HG03095 (cell line): Measurements from ENCODE around the gene HDAC9.
"Not testable (repeated sequence)": the region's sequence is repeated elsewhere in the genome, so short reads cannot be mapped to it uniquely, and the experiment has no call there.

ENCODE experiments used
- ATAC-seq: cut with Tn5 transposase; IDR thresholded peaks from one replicate; pipeline ENCODE4 v1.9.1; 2021; ENCODE audit warnings: moderate library complexity; ENCODE audit not compliant: unreplicated experiment

HDAC9 gene

GRCh38 chr7:18936265-18936664 is 440.7 kb downstream of the HDAC9 start:
- no peak for ATAC-seq

DNA sequence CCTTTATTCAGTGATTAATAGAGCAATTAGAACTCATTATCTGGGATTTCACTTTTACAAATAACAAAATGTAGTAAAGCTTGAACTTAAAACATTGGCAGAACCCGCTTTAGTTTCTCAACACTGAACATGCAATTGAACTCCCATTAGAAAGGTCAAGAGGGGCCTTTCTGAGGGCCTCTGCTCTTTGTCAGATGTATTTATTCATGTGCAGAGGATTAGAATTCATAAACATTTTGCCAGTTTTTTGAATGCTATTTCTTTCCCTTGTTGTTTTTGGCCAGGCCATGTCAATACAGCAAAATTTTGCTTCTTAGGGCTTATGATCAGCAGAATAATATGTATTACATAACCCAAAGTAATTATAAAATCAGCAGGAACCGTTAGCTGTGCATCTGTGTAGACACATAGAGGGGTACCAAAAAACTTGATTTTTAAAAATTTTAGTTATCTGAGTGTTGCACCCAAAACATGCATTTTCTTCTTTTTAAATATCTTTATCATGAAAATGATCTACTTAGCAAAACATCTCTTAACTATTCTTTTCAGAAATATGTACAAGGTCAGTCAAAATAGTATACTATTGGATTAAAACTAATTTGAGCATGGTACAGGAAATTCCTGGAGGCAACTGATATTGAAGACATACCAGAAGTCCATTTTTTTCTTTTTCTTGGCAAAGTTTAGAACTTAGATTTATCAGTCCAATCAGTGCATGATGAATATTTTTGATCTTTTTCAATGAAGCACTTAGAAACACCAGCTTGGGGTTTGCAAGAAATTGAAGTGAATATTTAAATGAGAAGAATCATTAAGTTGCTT is 444.4 kb downstream of the HDAC9 start:
- no peak for ATAC-seq

DNA sequence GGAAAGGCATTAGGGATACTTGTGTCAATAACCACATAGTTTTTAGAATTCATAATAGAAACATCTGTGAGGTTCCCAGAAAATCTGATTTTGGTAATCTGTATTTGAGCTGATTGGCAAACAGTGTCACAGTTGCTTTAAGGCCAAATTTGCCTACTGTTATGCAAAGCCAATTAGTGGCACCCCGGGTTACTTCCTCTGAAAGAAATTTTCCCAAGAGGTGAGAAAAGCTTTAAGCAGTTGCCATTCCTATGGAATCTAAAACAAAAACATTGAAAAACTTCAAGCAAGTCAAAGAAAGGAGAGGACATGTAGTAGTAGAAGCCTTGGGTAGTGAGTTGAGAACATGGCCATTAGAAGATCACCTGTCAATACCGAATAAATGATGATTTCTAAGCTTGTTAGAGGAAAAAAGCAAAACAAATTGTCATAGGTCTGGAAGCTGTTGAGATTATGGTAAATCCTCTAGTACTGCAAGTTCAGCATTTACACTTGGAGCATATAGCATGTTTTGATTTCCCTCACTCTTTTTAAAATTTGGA is 445.1 kb downstream of the HDAC9 start:
- no peak for ATAC-seq

- ATAC-seq: no peak
Observed at GRCh38 chr7:18941207-18941606, 445.7 kb downstream of the HDAC9 start.

GRCh38 chr7:18948521-18948920 is 453.0 kb downstream of the HDAC9 start:
- no peak for ATAC-seq

DNA sequence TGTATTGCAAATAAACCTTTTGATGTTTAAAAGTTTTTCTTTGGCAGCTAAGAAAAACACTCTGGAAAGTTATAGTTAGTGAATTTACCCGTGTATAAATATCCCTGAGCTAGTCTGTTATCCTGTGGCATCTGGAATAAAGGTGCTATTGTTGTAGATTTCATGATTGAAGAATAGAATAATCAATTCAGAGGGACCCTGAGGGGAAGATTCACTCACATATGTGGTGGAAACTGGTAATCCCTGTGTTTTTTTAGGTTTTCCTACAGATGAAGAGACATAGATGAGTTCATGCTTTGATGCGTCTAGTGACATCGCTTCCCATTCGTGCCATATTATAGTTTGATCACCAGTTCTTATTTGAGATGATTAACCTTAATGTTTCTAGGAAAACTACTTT is 457.3 kb downstream of the HDAC9 start:
- ATAC-seq: no peak

DNA sequence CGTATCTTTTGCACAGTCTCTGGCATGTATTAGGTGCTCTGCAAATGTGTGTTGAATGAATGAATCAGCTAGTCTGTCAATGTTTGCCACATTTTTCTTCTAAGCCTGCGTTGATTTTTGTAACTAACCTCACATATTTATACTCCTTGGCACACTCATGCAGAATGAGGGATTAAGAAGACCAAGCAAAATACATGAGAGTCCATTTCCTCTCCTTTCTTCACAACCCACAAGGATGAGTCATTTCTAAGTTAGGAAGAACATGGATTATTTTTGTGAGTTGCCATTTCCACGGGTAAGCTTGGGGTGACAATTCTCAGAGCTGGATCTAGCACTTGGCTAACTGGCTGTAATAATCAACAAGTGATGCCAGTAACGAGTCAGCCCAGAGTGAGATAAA is 463.1 kb downstream of the HDAC9 start:
- ATAC-seq: no peak

DNA sequence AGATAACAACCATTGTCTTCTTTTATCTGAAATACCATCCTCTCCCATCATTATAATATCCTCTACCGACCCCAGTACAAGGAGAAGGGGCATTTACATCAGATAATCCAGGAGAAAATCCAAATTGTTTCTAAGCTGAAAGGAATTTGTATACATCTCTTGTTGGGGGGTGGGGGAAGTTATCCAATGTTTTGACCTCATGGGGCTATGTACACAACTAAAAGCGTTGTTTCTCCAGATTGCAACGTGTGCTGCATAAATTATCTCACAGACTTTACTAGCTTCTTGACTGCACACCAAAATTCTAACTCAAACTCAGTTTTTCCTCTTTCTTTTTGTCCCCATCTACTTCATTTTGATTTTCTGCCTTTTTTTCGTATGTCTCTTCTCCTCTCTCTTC is 465.2 kb downstream of the HDAC9 start:
- ATAC-seq: no peak

DNA sequence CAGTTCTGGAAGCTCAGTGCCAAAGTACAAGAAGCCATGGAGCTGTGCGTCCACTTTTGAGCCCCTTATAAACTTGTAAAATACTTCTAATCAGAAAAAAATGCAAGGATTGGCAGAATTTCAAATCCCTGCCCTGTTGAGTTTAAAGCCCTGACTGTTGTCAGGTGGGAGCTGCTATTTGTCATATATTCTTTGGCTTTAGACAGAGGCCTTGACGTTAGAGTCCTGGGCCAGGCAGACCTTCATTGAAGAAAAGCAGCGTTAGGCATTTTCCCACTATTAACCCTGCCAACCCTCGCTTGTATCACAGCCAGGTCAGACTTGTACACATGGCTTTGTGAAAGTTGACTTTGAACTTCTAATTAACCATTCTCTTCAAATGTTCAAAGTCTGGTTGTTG is 466.5 kb downstream of the HDAC9 start:
- ATAC-seq: no peak

GRCh38 chr7:18965657-18966056 is 470.1 kb downstream of the HDAC9 start:
- ATAC-seq: no peak

- not testable (repeated sequence) for ATAC-seq
Observed at GRCh38 chr7:18967755-18968154, 472.2 kb downstream of the HDAC9 start.

DNA sequence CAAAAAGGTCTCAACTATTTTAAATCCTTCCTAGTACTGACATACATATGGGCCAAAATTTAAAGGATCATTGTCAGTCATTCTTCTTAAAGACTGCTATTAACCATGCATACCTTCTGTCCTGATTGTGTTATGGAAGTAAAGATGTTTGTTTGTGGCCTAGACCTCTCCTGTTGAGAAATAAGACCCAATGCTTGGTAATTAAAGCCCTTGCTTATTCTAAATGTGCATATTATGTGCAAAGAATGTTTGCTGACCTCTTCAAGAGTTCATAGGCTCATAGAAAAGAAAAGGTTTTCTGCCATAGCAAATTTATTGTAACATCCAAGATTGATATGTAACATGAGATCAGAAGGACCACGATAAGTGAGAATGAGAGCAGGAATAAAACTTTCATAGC is 476.3 kb downstream of the HDAC9 start:
- ATAC-seq: no peak

DNA sequence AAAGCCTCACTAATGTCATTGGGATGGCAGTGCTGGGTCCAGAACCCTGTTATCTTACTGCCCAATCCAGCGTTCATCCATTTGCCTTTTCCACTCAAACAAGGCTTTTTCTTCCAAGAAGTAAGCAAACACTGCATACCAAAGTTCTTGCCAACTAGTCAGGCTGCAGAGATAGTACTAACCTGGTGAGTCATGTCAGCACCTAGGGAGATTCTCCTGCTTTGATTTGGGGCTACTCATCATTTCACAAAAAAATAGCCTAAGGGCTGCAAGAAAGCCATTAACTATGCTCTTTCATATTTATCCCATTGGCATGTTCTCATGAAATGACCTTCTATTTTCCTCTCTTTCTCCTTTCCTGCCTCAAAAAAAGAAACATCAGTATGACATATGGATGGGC is 479.3 kb downstream of the HDAC9 start:
- ATAC-seq: no peak

- no peak for ATAC-seq
Observed at GRCh38 chr7:18975276-18975675, 479.7 kb downstream of the HDAC9 start.

DNA sequence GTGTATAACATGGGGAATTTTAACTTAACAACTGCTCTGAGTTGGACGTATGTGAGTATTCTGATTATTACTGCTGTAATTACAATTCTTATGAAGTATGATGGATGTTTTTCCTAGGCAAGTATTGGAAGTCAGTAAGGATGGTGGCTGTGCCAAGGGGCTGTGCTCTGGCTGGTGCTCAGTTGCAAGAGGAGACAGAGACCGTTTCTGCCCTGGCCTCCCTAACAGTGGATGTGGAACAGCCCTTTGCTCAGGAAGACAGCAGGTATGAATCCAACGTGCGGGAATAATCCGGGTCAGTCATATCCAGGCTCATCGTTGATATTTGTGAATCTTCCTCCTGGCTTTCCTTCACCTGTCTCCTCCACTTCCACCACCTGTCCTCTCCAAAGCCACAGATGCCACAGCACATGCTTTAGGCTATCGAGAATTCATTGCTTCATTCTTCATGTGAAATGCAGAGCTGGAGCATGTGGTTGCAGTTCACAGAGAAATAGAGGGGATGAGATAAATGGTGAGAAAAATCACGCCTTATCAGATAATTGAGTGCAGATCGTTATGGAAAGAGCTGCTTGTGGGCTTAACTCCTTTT is 480.2 kb downstream of the HDAC9 start:
- ATAC-seq: no peak

DNA sequence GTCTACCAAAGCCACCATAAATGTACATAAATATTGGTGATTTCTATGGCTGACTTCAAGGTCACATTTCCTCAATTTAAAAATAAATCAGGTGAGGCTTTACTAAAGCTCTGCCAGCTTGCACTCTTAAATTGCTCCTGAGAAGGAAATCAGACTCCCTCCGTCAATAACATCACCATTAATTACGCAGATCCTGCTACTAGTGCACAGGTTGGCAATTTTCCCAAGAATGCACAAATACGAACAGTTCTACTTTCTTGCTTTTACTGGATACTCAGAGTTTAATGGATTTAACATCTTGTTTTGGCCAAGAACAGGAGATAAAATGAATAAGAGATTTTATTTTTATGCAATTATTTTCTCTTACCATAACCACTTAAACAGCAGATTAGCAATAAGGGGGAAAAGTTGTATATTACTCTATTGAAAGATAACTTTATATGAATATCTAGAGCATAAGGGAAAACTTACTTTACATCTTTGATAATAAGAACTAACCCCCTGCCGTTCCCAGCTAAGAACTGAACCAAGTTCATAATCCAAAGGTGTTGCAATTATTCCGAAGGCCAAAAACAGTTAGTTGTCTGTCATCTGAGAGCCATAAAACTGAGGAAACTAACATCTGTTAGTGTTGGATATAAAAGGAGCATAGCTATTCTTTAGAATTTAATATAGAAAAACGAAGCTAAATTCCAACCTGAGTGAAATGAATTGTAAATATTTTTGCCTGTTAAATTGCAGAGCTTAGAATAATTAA is 481.3 kb downstream of the HDAC9 start:
- ATAC-seq: no peak

GRCh38 chr7:18978108-18978495 is 482.6 kb downstream of the HDAC9 start:
- ATAC-seq: no peak

- ATAC-seq: not testable (repeated sequence)
Observed at GRCh38 chr7:18990700-18991099, 495.2 kb downstream of the HDAC9 start.

DNA sequence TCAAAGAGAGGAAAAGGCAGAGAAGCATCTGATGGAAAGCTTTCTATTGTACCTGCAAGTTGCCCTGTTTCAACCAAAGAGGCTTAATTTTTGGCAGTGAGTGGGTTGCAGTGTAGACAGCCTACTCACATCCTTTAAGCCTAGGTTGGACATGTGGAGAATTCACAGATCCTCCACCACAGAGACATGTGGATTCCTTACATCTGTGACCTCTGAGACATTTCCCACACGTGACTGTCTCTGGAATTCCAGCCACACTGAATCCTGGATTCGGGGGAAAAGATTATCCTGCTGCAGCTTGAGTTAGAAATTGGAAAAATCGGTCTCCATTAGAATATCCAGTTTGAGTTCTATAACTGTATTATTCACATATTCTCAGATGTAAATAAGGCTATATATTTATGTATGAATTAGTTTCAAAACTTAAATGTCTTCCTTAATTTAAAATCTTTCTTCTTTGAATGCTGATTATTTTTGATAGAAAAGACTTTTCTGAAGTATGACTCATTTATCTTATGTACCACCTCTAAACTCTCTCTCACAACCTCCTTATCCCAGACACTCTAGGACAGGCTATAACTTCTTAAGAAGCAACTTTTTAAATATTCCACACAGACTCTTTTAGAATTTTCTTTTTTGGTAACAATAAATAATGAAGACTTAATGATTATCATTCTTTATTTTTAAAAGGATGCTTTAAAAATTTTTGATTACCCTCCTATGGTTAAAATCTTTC is 498.6 kb downstream of the HDAC9 start:
- ATAC-seq: no peak

GRCh38 chr7:18995270-18995671 is 499.7 kb downstream of the HDAC9 start:
- ATAC-seq: no peak

DNA sequence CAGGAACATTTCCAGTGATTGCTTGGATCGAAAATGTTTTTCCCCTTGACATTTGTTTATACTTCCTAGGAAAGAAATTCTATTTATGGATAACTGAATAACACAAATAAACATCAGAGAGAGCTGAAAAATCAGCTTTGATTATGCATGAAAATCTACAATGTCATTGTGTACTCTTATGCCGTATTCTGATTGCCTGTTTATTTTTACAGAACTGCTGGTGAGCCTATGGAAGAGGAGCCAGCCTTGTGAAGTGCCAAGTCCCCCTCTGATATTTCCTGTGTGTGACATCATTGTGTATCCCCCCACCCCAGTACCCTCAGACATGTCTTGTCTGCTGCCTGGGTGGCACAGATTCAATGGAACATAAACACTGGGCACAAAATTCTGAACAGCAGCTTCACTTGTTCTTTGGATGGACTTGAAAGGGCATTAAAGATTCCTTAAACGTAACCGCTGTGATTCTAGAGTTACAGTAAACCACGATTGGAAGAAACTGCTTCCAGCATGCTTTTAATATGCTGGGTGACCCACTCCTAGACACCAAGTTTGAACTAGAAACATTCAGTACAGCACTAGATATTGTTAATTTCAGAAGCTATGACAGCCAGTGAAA is 500.4 kb downstream of the HDAC9 start:
- no peak for ATAC-seq
